Smooth muscle cell (in vitro differentiated cells): ENCODE measurements around the gene ACTRT2. TPM values are rescaled to one million over a fixed set of nuclear protein-coding genes. Genes with fewer than 3 reads are reported as not detected.

Experiments used
- DNase-seq: peaks from one replicate; lab custom pipeline; 2025; ENCODE audit not compliant: unreplicated experiment; lab: John Stamatoyannopoulos, UW
- H2AFZ ChIP-seq: fragments of 200-600 bp; sonication (generic); 2 replicates; pipeline ENCODE4 v1.6.0; 2016; ENCODE audit warnings: antibody characterized with exemption, low read depth, mild to moderate bottlenecking
- H3F3A ChIP-seq: fragments of 200-600 bp; sonication (generic); 2 replicates; pipeline ENCODE4 v1.6.0; 2017; ENCODE audit warnings: antibody characterized with exemption, low read depth
- H3K27ac ChIP-seq: fragments of 200-600 bp; sonication (generic); 2 replicates; pipeline ENCODE4 v1.5.1; 2016; ENCODE audit warnings: low read depth, mild to moderate bottlenecking
- H3K27me3 ChIP-seq: fragments of 200-600 bp; sonication (generic); 2 replicates; pipeline ENCODE4 v1.6.1; 2016; ENCODE audit warnings: low read depth, mild to moderate bottlenecking
- H3K36me3 ChIP-seq: fragments of 200-600 bp; sonication (generic); 2 replicates; pipeline ENCODE4 v1.5.1; 2016; ENCODE audit warnings: low read depth
- H3K4me1 ChIP-seq: fragments of 200-600 bp; sonication (generic); 2 replicates; pipeline ENCODE4 v1.5.1; 2016; ENCODE audit warnings: low read depth
- H3K4me2 ChIP-seq: fragments of 200-600 bp; sonication (generic); 2 replicates; pipeline ENCODE4 v1.6.0; 2016; ENCODE audit warnings: mild to moderate bottlenecking
- H3K4me3 ChIP-seq: fragments of 200-600 bp; sonication (generic); 2 replicates; pipeline ENCODE4 v1.5.1; 2016; ENCODE audit warnings: mild to moderate bottlenecking
- H3K79me2 ChIP-seq: fragments of 200-600 bp; sonication (generic); 2 replicates; pipeline ENCODE4 v1.6.0; 2016; ENCODE audit warnings: low read depth, mild to moderate bottlenecking
- H3K9ac ChIP-seq: fragments of 200-600 bp; sonication (generic); 2 replicates; pipeline ENCODE4 v1.6.0; 2016; ENCODE audit warnings: low read depth
- H3K9me3 ChIP-seq: fragments of 200-600 bp; sonication (generic); replicated peaks from 2 replicates; pipeline ENCODE4 v1.5.1; 2016; ENCODE audit warnings: low read depth
- H4K20me1 ChIP-seq: fragments of 200-600 bp; sonication (generic); 2 replicates; pipeline ENCODE4 v1.6.0; 2016; ENCODE audit warnings: low read depth
- WGBS: methylation state at CpG from one replicate; pipeline ENCODE4 v1.1.7; 2016; ENCODE audit warnings: low lambda C conversion rate; 5-methylcytosine and 5-hydroxymethylcytosine counted together
- polyA plus RNA-seq: library from polyadenylated mRNA; unstranded; fragments of >200 nt; fragmentation: Nextera tagmentation; extraction: Ambion mirVana; gene quantifications from 2 replicates; pipeline ENCODE4 v1.2.1, GENCODE V29; 2016
- total RNA-seq: library from RNA; depleted of rRNA; stranded (reverse); fragments of >200 nt; gene quantifications from 2 replicates; pipeline ENCODE4 v1.2.3, GENCODE V29; 2014
- TF ChIP-seq, protein P1 (sequence below): fragments of 200-600 bp; sonication (generic); IDR thresholded peaks from 2 replicates; pipeline ENCODE4 v1.5.1; 2017; ENCODE audit warnings: borderline replicate concordance, mild to moderate bottlenecking, antibody characterized with exemption; ENCODE audit not compliant: insufficient read depth, poor library complexity, severe bottlenecking

The ACTRT2 gene
- total and polyA plus RNA-seq, 2 experiments from 2014 or later: not detected

DNA sequence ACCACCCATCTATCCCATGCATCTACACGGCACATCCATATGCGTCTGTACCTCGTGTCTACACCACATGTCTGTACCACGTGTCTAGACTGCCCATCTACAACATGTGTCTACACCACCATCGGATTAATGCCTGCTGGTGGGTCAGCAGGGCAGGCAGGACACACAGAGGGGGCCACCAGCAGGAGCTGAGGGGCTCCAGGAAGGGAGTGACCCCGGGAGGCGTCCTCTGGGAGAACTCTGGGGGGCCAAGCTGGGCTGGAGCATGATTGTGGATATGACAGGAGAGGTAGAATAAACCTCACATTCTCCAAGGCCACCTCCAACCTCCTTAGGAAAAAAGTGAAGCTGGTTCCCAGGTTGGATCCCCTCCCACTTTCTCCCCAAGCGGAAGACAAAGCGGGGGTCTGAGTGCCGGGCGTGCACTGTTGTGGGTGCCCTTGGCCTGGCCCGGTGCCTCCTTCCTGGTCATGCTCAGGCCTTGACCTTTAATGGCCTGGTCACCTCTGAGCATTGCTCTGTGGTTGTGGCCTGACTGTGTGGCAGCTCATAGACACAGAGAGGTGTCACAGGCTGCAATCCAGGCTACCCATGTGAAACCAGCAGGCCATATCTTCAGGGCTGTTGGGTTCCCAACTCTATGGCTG lies 881 bp upstream of the ACTRT2 start:
- Histone ChIP-seq H3K4me1 (no peaks in the 10 kb centered on the region), H3K9me3 (no peaks in the 10 kb centered on the region), H3K36me3 (no peaks in the 10 kb centered on the region), H3K4me2 (no peak overlapping the region), H3K27me3 (no peaks in the 10 kb centered on the region), H4K20me1 (no peaks in the 10 kb centered on the region), H3K27ac (no peak overlapping the region), H3K79me2 (no peaks in the 10 kb centered on the region), H3K9ac (no peak overlapping the region), H3F3A (no peaks in the 10 kb centered on the region), H2AFZ (no peak overlapping the region), H3K4me3 (no peak overlapping the region)
- DNase-seq: no peak
- TF ChIP-seq, protein P1, sequence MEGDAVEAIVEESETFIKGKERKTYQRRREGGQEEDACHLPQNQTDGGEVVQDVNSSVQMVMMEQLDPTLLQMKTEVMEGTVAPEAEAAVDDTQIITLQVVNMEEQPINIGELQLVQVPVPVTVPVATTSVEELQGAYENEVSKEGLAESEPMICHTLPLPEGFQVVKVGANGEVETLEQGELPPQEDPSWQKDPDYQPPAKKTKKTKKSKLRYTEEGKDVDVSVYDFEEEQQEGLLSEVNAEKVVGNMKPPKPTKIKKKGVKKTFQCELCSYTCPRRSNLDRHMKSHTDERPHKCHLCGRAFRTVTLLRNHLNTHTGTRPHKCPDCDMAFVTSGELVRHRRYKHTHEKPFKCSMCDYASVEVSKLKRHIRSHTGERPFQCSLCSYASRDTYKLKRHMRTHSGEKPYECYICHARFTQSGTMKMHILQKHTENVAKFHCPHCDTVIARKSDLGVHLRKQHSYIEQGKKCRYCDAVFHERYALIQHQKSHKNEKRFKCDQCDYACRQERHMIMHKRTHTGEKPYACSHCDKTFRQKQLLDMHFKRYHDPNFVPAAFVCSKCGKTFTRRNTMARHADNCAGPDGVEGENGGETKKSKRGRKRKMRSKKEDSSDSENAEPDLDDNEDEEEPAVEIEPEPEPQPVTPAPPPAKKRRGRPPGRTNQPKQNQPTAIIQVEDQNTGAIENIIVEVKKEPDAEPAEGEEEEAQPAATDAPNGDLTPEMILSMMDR: no peak
- WGBS: 85% methylated on average over 12 of the region's 12 CpGs

DNA sequence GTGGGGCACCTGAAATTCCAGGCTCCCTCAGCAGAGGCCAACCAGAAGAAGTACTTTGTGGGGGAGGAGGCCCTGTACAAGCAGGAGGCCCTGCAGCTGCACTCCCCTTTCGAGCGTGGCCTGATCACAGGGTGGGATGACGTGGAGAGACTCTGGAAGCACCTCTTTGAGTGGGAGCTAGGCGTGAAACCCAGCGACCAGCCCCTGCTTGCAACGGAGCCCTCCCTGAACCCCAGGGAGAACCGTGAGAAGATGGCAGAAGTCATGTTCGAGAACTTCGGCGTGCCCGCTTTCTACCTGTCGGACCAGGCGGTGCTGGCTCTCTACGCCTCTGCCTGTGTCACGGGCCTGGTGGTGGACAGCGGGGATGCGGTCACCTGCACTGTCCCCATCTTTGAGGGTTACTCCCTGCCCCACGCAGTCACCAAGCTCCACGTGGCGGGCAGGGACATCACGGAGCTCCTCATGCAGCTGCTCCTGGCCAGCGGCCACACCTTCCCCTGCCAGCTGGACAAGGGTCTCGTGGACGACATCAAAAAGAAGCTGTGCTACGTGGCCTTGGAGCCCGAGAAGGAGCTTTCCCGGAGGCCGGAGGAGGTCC lies 634 bp downstream of the ACTRT2 start:
- H3F3A ChIP-seq: no peaks in the 10 kb centered on the region

DNA sequence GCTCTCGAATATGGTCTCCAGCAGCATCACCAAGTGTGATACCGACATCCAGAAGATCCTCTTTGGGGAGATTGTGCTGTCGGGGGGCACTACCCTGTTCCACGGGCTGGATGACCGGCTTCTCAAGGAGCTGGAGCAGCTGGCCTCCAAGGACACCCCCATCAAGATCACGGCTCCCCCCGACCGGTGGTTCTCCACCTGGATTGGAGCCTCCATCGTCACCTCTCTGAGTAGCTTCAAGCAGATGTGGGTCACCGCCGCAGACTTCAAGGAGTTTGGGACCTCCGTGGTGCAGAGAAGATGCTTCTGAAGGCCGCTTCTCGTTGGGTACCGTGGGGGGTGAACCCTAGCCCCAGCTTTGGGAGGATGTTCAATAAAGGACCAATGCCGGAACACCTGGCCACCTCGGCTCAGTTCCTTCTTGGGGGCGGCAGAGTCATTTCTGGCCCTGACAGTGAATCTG lies 1.3 kb downstream of the ACTRT2 start:
- 83% methylated on average over 18 of the region's 18 CpGs for WGBS
- Histone ChIP-seq H3K4me1 (no peaks in the 10 kb centered on the region), H3F3A (no peaks in the 10 kb centered on the region), H3K9me3 (no peaks in the 10 kb centered on the region), H3K79me2 (no peaks in the 10 kb centered on the region), H3K27me3 (no peaks in the 10 kb centered on the region), H3K9ac (no peak overlapping the region), H3K27ac (no peak overlapping the region), H2AFZ (no peak overlapping the region), H3K36me3 (no peaks in the 10 kb centered on the region), H3K4me2 (no peak overlapping the region), H3K4me3 (no peak overlapping the region), H4K20me1 (no peaks in the 10 kb centered on the region)
- no peak for DNase-seq
- TF ChIP-seq, protein P1: no peak

More for the DNA sequence above, 634 bp downstream of the ACTRT2 start:
- Histone ChIP-seq H3K9ac (no peak overlapping the region), H3K4me2 (no peak overlapping the region), H3K79me2 (no peaks in the 10 kb centered on the region), H4K20me1 (no peaks in the 10 kb centered on the region), H3K36me3 (no peaks in the 10 kb centered on the region), H2AFZ (no peak overlapping the region), H3K4me1 (no peaks in the 10 kb centered on the region), H3K27me3 (no peaks in the 10 kb centered on the region), H3K27ac (no peak overlapping the region), H3K4me3 (no peak overlapping the region), H3K9me3 (no peaks in the 10 kb centered on the region)
- WGBS: 88% methylated on average over 28 of the region's 28 CpGs
- TF ChIP-seq, protein P1: no peak
- no peak for DNase-seq

DNA sequence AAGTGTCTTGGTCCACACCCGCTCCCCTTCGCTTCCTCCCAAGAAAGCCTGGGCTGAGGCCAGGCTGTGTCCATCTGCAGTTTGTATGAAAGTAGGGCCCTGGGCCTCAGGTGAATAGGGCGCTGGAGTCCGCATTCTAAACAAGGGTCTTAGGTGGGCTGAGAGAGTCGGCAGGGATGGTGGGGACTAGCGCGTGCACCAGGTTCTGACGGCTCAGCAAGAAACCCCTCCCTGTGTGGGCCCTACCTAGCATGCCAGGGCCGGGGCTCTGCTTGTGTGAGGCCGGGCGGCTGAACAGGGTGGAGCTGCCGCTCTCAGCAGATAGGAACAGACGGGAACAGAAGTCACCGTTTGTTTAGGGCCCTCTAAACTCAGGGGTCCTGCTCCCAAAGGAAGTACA lies 1.7 kb downstream of the ACTRT2 start:
- Histone ChIP-seq H3K4me1 (no peaks in the 10 kb centered on the region), H3K9ac (no peak overlapping the region), H3K79me2 (no peaks in the 10 kb centered on the region), H3K4me2 (no peak overlapping the region), H4K20me1 (no peaks in the 10 kb centered on the region), H3K9me3 (no peaks in the 10 kb centered on the region), H3K4me3 (no peak overlapping the region), H3K27me3 (no peaks in the 10 kb centered on the region), H3K36me3 (no peaks in the 10 kb centered on the region), H3K27ac (no peak overlapping the region), H3F3A (no peaks in the 10 kb centered on the region), H2AFZ (no peak overlapping the region)
- 94% methylated on average over 14 of the region's 14 CpGs for WGBS
- TF ChIP-seq, protein P1: no peak
- no peak for DNase-seq
